Large intestine (tissue), 12 donors: ENCODE data around the gene DAB1. TPM values are rescaled to one million over a fixed set of nuclear protein-coding genes. Genes with fewer than 3 reads are reported as not detected.
A peak's percentile ranks its signal among the peaks of the same experiment; 100 is the strongest.

ENCODE experiments used
- DNase-seq, 2 donors: peaks; one replicate each; pipeline versions ENCODE4 v3.0.0 to v3.0.0-alpha.2; 2013
- H3K27ac ChIP-seq: one replicate; pipeline ENCODE4 v1.5.1; 2013; ENCODE audit warnings: low read length
- H3K27me3 ChIP-seq: 2 replicates; pipeline ENCODE4 v1.6.1; 2013; ENCODE audit warnings: low read length; ENCODE audit not compliant: control insufficient read depth, insufficient read depth
- H3K36me3 ChIP-seq: 2 replicates; pipeline ENCODE4 v1.6.1; 2013; ENCODE audit warnings: low read length; ENCODE audit not compliant: control insufficient read depth, insufficient read depth
- H3K4me1 ChIP-seq: one replicate; pipeline ENCODE4 v1.6.1; 2013; ENCODE audit warnings: low read length; ENCODE audit not compliant: control insufficient read depth, insufficient read depth
- H3K4me3 ChIP-seq: one replicate; pipeline ENCODE4 v1.5.1; 2013; ENCODE audit warnings: low read length
- H3K9me3 ChIP-seq: one replicate; pipeline ENCODE4 v1.6.1; 2013; ENCODE audit warnings: mild to moderate bottlenecking, low read depth, low read length, moderate library complexity; ENCODE audit not compliant: control insufficient read depth
- WGBS: methylation state at CpG from one replicate; pipeline ENCODE4 v1.1.5; 2013; ENCODE audit warnings: low lambda C conversion rate; ENCODE audit not compliant: insufficient coverage; 5-methylcytosine and 5-hydroxymethylcytosine counted together
- long read RNA-seq, 11 donors: transcript quantifications; one replicate each; lab custom pipeline, GENCODE V29; 2026
- polyA plus RNA-seq: library from polyadenylated mRNA; unstranded; fragments of 120-200 nt; gene quantifications from one replicate; pipeline ENCODE4 v1.2.1, GENCODE V29; 2013

The DAB1 gene
- polyA plus RNA-seq: 63.2 TPM
- long read RNA-seq, donor 1, partial matches to known transcripts: 0 of 13 reads
- long read RNA-seq, donor 1, other reads (novel, unspliced or antisense): 13 of 13 reads
- long read RNA-seq, donor 2, partial matches to known transcripts: 37 of 70 reads
- long read RNA-seq, donor 2, other reads (novel, unspliced or antisense): 32 of 70 reads
- long read RNA-seq, donor 3: 0 reads
- long read RNA-seq, donor 4, partial matches to known transcripts: 0 of 5 reads
- long read RNA-seq, donor 4, other reads (novel, unspliced or antisense): 5 of 5 reads
- long read RNA-seq, donor 5, partial matches to known transcripts: 0 of 11 reads
- long read RNA-seq, donor 5, other reads (novel, unspliced or antisense): 10 of 11 reads
- long read RNA-seq, donor 6, partial matches to known transcripts: 9 of 37 reads
- long read RNA-seq, donor 6, other reads (novel, unspliced or antisense): 28 of 37 reads
- long read RNA-seq, donor 7, partial matches to known transcripts: 0 of 6 reads
- long read RNA-seq, donor 7, other reads (novel, unspliced or antisense): 6 of 6 reads
- long read RNA-seq, donor 8, partial matches to known transcripts: 11 of 44 reads
- long read RNA-seq, donor 8, other reads (novel, unspliced or antisense): 33 of 44 reads
- long read RNA-seq, donor 9, partial matches to known transcripts: 34 of 34 reads
- long read RNA-seq, donor 9, other reads (novel, unspliced or antisense): 0 of 34 reads
- long read RNA-seq, donor 10, partial matches to known transcripts: 0 of 33 reads
- long read RNA-seq, donor 10, other reads (novel, unspliced or antisense): 33 of 33 reads
- long read RNA-seq, donor 11, partial matches to known transcripts: 0 of 20 reads
- long read RNA-seq, donor 11, other reads (novel, unspliced or antisense): 20 of 20 reads

GRCh38 chr1:57423656-57424211 is at the start of gene DAB1:
DAB1 (minus strand) TSS chr1:57424060; CDS start chr1:57291030, 133,030 bp downstream.
- Histone ChIP-seq H3K9me3 (peaks cover 7% of the 10 kb centered on the region), H3K27me3 (peaks cover 66% of the 10 kb centered on the region)
- no CpG with 5 or more reads among the region's 64 CpGs for WGBS

GRCh38 chr1:57473448-57473847 is 49.6 kb upstream of the DAB1 start:
- no peak overlapping the region for H3K4me3 ChIP-seq
- DNase-seq: no peak
- no peaks in the 10 kb centered on the region for H3K9me3 ChIP-seq
- no peaks in the 10 kb centered on the region for H3K27me3 ChIP-seq
- H3K27ac ChIP-seq: no peak overlapping the region
- no peaks in the 10 kb centered on the region for H3K4me1 ChIP-seq
- H3K36me3 ChIP-seq: no peaks in the 10 kb centered on the region
- WGBS: 100% methylated on average over 1 of the region's 5 CpGs

More at GRCh38 chr1:57423656-57424211, at the start of gene DAB1:
- Histone ChIP-seq H3K4me3 (peak within 1 kb of the TSS; percentile 47), H3K36me3 (no peaks in the 10 kb centered on the region), H3K27ac (no peak within 1 kb of the TSS), H3K4me1 (peaks cover 11% of the 10 kb centered on the region)
- peak in 1 of 2 donors; percentile 49 for DNase-seq

GRCh38 chr1:57471995-57472394 is 48.1 kb upstream of the DAB1 start:
- no peaks in the 10 kb centered on the region for H3K27me3 ChIP-seq
- H3K4me3 ChIP-seq: no peak overlapping the region
- H3K4me1 ChIP-seq: no peaks in the 10 kb centered on the region
- no peak for DNase-seq
- H3K9me3 ChIP-seq: no peaks in the 10 kb centered on the region
- H3K27ac ChIP-seq: no peak overlapping the region
- H3K36me3 ChIP-seq: no peaks in the 10 kb centered on the region
- no CpG with 5 or more reads among the region's 2 CpGs for WGBS

- no peak overlapping the region for H3K27ac ChIP-seq
- H3K27me3 ChIP-seq: no peaks in the 10 kb centered on the region
- WGBS: 29% methylated on average over 1 of the region's 1 CpG
- H3K4me3 ChIP-seq: no peak overlapping the region
- no peaks in the 10 kb centered on the region for H3K9me3 ChIP-seq
- DNase-seq: peak in 1 of 2 donors; percentile 18
- no peaks in the 10 kb centered on the region for H3K36me3 ChIP-seq
- no peaks in the 10 kb centered on the region for H3K4me1 ChIP-seq
These were observed 46.2 kb upstream of the DAB1 start for GRCh38 chr1:57470036-57470435.

- Histone ChIP-seq H3K36me3 (no peaks in the 10 kb centered on the region), H3K27ac (no peak overlapping the region), H3K27me3 (no peaks in the 10 kb centered on the region), H3K9me3 (no peaks in the 10 kb centered on the region), H3K4me3 (no peak overlapping the region), H3K4me1 (no peaks in the 10 kb centered on the region)
- DNase-seq: no peak
- WGBS: no CpG with 5 or more reads among the region's 2 CpGs
These were observed 45.0 kb upstream of the DAB1 start for GRCh38 chr1:57468641-57469523.

DNA sequence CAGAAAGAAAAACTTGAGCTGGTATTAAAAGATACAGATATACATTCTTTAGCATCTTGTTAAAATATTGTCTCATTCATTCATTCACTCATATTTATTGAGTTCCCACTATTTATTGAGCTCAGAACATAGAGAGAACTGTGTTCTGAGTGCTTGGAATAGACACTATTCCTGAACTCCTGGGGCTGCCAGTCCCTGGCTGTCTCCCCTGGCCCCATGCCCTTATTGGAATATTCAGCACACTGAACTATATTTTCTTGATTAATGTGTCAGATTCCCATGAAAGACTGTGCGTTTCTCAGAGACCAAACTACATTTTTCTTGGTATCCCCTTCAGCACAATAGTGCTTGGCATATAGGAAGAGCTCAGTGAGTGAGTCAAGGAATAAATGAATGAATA is 44.0 kb upstream of the DAB1 start:
- Histone ChIP-seq H3K4me3 (no peak overlapping the region), H3K36me3 (no peaks in the 10 kb centered on the region), H3K9me3 (no peaks in the 10 kb centered on the region), H3K27me3 (no peaks in the 10 kb centered on the region), H3K4me1 (no peaks in the 10 kb centered on the region), H3K27ac (no peak overlapping the region)
- DNase-seq: no peak
- no CpG with 5 or more reads among the region's 1 CpG for WGBS

- DNase-seq: peak in 1 of 2 donors; percentile 13
- no CpG with 5 or more reads among the region's 3 CpGs for WGBS
- no peak overlapping the region for H3K27ac ChIP-seq
- no peaks in the 10 kb centered on the region for H3K27me3 ChIP-seq
- no peaks in the 10 kb centered on the region for H3K36me3 ChIP-seq
- H3K9me3 ChIP-seq: no peaks in the 10 kb centered on the region
- no peak overlapping the region for H3K4me3 ChIP-seq
- no peaks in the 10 kb centered on the region for H3K4me1 ChIP-seq
These were observed 40.9 kb upstream of the DAB1 start for GRCh38 chr1:57464756-57465155.

- H3K4me3 ChIP-seq: no peak overlapping the region
- DNase-seq: no peak
- no peaks in the 10 kb centered on the region for H3K4me1 ChIP-seq
- no peaks in the 10 kb centered on the region for H3K27me3 ChIP-seq
- 100% methylated on average over 1 of the region's 3 CpGs for WGBS
- no peak overlapping the region for H3K27ac ChIP-seq
- H3K9me3 ChIP-seq: no peaks in the 10 kb centered on the region
- H3K36me3 ChIP-seq: no peaks in the 10 kb centered on the region
These were observed 39.5 kb upstream of the DAB1 start for GRCh38 chr1:57463343-57463742.

GRCh38 chr1:57461405-57461804 is 37.5 kb upstream of the DAB1 start:
- Histone ChIP-seq H3K27ac (no peak overlapping the region), H3K36me3 (no peaks in the 10 kb centered on the region), H3K4me1 (no peaks in the 10 kb centered on the region), H3K9me3 (no peaks in the 10 kb centered on the region), H3K27me3 (no peaks in the 10 kb centered on the region), H3K4me3 (no peak overlapping the region)
- DNase-seq: no peak
- WGBS: 100% methylated on average over 1 of the region's 2 CpGs
